Stimulated activated CD4-positive, alpha-beta T cell treated with anti-CD3 and anti-CD28 coated beads, Interleukin-12 subunit alpha, Interleukin-12 subunit beta, amount 100 ng/mL, for 24 hours (primary cell): Measurements from ENCODE around the gene FMNL1.
"Not testable (repeated sequence)": the region's sequence is repeated elsewhere in the genome, so short reads cannot be mapped to it uniquely, and the experiment has no call there.

Experiments
- DNase-seq, 2 experiments: peaks; one replicate each; pipeline ENCODE4 v3.0.0-alpha.2; 2020; ENCODE audit warnings: low read depth in 2 of 2

The FMNL1 gene

DNA sequence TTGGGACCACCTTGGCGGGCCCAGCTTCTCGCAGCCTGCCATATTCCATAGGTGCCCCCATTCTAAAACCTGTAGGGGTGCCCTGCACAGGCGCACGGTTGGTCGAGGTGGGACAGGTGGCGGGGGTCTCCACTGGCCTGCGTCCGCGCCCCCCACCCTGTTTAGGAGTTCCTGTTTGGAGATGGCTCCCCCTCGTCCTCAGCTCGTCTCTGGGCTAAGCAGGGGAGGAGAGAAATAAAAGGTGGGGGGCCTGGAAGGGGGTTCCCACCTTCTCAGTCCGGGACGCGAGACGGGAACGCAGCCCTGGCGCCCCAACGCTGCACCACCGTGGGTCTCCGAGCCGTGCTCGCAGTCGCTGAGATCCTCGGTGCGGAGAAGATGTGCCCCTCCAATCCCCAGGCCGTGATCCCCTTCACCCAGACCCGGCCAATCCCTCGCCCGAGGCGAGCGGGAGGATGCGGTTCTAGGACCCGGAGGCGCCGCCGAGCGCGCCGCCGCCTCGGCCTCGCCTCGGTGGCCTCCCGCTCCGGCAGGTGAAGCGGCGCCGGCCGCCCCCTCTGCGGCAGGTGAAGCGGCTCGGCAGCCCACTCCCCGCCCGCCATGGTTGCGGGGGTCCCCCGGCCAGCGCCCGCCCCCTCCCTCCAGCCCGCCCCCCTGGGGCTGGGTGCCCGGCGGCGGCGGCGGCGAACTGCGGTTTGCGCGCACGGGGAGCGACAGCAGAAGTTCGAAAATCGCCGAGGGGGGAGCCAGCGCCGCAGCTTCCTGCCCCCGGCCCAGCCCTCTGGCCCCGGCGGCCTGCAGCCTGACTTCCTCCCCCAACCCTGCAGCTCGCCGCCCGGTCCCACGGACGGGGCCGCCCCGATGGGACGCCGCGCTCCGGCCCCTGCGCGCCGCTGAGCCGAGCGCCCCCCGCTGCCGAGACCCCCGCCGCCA is at the start of gene FMNL1:
TSS of gene FMNL1 (plus strand) at position 805 of the 933 bp plus-strand sequence. CDS start 240 bp downstream, outside the sequence.
- peak in 1 of 2 experiments; percentile 46 for DNase-seq

- no peak for DNase-seq
These were observed 49.5 kb upstream of the FMNL1 start for GRCh38 chr17:45172232-45172540.

GRCh38 chr17:45172541-45173286 is 49.0 kb upstream of the FMNL1 start:
- peak; percentile 30 to 33 for DNase-seq

DNA sequence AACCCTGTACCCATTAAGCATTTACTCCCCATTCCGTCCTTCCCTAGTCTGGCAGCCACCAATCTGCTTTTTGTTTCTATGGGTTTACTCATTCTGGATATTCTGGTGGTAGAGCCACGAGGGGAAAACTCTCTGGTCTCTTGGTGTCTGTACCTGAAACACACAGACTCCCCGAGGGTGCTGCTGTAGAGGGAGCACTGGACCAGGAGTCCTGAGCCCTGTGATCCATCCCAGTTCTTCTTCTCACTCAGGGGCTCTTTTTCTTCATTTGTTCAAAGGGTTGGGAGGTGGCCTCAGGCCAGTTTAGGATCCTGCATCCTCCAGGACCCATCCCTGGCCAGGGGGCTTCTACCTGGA is 45.9 kb upstream of the FMNL1 start:
- no peak for DNase-seq

DNA sequence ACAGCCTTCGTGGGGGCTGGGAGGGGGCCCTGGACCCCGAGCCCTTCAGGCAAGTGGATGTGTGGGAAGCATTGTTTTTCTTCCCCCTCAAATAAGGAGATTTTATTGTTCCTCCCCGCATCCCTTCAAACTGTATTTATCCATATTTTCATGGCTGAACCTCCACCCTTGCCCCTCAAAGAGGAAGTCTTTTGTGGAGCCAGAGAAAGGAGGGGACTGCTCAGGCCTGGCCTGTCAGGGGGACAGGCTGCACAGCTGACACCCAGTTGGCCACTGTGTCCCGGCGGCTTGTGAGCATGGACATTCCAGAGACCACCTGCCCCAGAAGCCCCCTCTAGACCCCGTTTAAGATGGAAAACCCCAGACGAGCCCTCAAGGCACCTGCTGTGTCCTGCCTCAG is 44.1 kb upstream of the FMNL1 start:
- no peak for DNase-seq

GRCh38 chr17:45184144-45184543 is 37.5 kb upstream of the FMNL1 start:
- no peak for DNase-seq

DNA sequence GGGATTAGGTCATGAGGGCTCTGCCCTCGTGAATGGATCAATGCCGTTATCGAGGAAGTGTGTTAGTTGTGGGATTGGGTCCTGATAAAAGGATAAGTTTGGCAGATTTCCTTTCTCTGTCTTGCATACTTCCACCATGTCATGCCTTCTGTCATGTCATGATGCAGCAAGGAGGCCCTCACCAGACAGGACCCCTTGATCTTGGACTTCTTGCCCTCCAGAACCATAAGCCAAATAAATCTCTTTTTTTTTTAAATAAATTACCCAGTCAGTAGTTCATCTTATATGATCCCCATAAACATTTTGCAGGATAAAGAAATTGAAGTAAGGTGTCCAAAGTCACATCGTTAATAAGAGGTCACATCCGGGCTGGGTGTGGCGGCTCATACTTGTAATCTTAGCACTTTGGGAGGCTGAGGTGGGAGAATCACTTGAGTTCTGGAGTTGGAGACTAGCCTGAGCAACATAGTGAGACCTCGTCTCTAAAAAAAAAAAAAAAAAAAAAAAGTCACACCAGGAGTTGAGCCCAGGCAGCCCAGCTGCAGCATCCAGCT is 34.8 kb upstream of the FMNL1 start:
- no peak for DNase-seq

DNA sequence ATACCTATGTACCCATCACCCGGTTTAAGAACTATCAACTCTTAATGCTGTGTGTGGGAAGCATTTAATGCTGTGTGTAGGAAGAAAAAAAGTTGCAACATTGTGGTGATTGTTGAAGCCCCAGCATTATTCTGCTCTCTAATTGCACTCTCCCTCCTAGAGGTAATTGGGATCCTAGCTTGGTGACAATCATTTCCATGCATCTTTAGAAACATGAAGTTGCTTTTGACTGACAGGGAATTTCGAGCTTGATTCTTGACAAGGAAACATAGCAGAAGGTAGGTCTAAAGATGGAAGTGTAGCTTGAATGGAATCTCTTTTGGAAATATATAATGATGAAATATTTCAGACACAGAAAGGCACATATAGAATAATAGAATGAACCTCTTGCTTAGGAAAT is 32.7 kb upstream of the FMNL1 start:
- no peak for DNase-seq

DNA sequence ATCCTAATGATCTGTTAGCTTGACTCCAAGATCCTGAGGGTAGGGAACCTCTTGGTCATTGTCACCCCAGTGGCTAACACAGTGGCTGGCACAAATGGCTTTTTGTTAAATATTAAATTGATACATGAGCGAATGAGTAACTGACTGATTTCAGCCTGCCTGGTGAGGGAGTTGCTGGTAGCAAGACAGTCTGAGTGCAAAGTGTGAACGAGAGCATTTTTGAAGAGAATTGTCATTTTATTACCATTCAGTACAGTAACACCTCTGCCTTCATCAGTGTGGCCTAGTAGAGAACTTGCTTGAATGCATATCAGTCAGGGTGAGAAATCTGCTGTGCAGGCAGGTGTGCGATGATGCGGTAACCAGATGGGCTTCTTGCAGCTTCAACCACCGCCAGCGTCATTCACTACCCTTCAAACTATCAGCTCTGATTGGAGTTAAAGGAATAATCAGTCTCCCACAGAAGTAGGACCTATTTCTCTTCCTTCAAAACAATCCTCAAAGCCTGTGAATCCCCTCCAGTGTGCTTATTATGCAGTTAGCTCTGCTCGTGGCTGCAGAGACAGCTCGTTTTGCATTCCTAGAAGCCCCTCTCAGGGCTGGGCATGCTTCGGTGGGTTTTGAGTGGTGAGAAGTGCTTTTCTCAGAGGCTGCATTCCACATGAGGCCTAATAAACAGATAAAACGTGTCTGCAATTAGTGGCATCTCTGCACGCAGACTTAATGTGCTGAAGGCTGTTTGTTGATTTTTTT is 31.0 kb upstream of the FMNL1 start:
- DNase-seq: no peak

GRCh38 chr17:45195424-45195823 is 26.3 kb upstream of the FMNL1 start:
- no peak for DNase-seq

DNA sequence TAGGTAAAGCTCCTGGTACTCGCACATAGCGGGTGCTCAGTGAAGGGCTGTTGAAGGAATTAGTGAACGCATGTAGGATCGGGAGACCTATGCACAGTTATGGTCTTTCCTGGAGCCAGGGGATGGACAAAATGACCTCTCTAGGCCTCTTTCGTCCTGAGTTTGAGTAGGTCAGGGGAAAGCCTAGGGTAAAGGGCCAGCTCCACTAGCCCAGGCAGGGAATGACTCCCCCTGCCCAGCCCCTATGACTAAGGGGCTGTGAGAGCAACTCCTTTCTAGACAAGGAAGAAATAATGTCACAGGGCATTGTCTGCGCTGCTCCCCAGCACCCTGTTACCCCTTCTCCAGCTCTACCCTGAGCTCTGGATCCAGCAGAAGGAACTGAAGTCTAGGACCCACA is 24.6 kb upstream of the FMNL1 start:
- no peak for DNase-seq

GRCh38 chr17:45197555-45198334 is 23.9 kb upstream of the FMNL1 start:
- DNase-seq: peak; percentile 74 to 90

DNA sequence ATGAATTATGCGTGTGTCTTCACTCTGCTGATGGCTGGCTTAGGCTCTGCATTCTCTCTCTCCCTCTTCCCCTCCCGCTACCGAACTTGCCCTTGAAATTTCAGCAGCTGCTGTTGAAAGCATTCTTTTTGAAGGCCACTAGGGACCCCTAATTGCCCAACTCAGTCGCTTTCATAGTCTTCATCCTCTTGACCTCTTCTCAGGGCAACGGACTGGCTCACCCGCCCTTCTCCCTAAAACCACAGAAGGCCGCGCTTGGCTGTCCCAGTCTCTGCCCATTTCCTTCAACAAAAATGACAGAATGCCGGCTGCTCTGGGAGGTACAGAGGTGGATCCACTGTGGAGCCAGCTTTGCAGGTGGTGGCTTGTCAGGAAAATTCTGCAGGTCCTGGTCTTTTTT is 21.0 kb upstream of the FMNL1 start:
- no peak for DNase-seq

- DNase-seq: no peak
These were observed 20.2 kb upstream of the FMNL1 start for GRCh38 chr17:45201457-45201856.

- not testable (repeated sequence) for DNase-seq
These were observed 19.8 kb upstream of the FMNL1 start for GRCh38 chr17:45201880-45202279.

- peak; percentile 76 to 93 for DNase-seq
These were observed 2.6 kb upstream of the FMNL1 start for GRCh38 chr17:45218895-45219661.

DNA sequence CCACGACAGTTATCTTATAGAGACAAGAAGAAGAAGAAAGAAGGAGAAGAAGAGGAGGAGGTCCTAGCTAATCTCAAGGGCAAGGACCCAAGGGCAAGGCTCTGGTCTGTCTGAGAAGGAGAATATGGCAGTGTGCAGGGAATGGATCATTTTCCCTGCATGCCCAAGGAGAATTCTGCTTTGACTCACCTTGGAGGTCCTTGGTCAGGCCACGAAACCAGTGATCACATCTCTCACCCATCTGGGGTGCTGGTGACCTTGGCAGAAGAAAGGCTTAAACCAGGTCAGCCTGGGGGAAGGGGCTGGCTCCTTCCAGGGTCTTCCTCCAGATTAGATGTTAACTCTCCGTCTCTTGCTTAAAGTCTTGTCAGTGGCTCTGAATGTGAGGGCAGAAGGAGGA is 1.6 kb upstream of the FMNL1 start:
- no peak for DNase-seq

- no peak for DNase-seq
These were observed 266 bp downstream of the FMNL1 start for GRCh38 chr17:45222014-45222288.

DNA sequence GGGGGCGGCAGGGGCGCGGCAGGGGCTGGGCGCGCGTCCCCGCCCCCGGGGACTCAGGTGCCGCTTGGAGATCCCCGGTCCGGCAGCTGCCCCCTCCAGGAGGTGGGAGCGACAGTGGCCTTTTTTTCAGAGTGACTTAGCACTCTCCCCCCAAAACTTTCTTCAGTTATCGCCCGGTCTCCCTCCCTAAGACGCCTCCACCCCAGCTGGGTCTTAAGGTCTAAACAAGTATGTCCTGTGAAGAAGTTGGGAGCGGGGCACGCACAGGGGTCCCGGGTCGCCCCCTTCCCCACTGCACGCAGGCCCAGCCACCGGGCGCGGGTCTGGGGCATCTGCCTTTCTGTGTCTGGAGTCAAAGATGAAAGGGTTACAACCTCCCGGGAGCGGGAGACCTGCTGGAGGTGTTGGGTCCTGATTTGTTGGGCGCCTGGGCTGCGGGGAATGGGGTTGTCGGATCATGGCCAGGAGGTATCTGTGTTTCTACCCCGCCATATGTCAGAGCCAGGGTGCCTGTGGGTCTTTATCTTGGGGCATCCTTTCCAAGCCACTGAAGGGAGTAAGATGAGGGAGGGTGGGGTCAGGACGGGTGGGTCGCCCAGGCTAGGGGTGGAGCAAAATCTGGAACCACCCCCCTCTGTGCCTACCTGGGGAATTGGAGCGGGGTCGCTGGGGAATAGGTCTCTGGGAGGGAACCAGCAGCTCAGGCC is 757 bp downstream of the FMNL1 start:
- peak in 1 of 2 experiments; percentile 67 for DNase-seq

DNA sequence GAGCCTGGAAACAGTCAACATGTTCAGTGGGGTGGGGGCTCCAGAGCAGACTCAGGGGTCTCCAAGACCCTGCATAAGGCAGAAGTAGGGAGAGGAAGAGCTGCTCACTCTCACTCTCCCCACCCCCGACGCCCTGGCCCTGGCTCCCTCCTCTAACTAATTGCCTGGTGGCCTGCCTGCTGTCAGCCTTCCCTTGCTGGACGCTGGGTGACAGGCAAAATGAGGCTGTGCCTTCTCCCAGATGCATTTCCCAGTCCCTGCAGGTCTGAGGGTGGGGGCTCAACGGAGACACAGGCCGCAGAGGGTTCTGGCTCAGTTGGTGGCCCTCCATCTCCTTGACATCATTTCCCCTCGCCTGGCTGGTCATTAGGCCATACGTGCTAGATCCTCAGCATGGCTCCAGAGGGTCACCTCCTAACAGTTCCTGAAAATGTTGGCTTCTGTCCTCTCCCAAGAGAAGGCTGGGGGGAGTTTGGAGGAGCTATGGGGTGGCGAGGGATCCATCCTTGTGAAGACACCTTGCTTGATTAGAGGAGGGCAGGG is 1.4 kb downstream of the FMNL1 start:
- no peak for DNase-seq
